22Rv1 (cell line): Measurements from ENCODE around the gene OR10J4.

Experiments
- H3K27ac ChIP-seq: fragments of 450-650 bp; 2 replicates; pipeline ENCODE4 v1.5.1; 2017
- CTCF ChIP-seq: fragments of 450-650 bp; IDR thresholded peaks from 2 replicates; pipeline ENCODE4 v1.5.1; 2017; ENCODE audit warnings: mild to moderate bottlenecking
- ZFX ChIP-seq: fragments of 450-650 bp; IDR thresholded peaks from 2 replicates; pipeline ENCODE4 v1.6.1; 2017; ENCODE audit warnings: antibody characterized with exemption, borderline replicate concordance

OR10J4 gene

DNA sequence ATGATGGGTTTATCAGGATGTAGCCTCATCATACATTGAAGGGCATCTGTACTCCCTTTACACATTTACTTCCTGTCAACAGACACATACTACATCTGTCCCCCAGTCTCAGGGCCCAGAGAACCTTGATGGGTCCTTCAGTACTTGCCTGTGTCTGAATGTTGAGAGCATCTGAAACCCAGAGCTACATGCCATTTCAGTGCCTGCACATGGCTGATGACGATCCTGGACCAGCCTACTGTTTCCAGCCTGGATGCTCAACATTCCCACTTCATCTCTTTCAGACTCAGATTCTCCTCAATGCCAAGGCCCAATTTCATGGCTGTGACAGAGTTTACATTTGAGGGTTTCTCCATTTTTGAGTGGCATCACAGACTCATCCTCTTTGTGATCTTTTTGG lies at the start of gene OR10J4:
OR10J4 (plus strand) TSS at position 301 of the 400 bp plus-strand sequence.
- TF ChIP-seq CTCF: no peak
- TF ChIP-seq ZFX: no peak
- H3K27ac ChIP-seq: no peak within 1 kb of the TSS

DNA sequence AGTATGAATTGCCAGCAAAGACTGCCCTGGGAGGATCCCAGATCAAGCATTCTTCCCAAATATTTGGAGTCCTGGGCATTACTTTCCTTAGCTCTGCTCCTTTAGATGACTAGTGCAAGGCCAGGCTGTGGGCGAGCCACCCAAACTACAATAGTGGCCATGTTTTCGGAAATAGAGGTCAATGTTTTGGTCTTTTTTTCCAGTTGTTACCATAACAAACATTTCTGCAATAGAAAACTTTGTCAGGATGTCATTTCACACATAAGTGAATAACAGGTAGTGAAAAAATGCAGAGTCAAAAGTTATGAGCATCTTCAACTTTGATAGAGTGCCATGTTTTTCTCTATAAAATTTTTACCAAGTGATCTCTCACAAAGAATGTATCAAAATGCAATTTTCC lies 25.2 kb upstream of the OR10J4 start:
- TF ChIP-seq ZFX: no peak
- TF ChIP-seq CTCF: no peak
- no peak overlapping the region for H3K27ac ChIP-seq

GRCh38 chr1:159408862-159409400 lies 23.1 kb upstream of the OR10J4 start:
- no peak overlapping the region for H3K27ac ChIP-seq
- TF ChIP-seq ZFX (no peak), CTCF (no peak)

- peak; percentile 71 for TF ChIP-seq CTCF
- no peak for TF ChIP-seq ZFX
Observed at GRCh38 chr1:159421821-159422220, 10.2 kb upstream of the OR10J4 start.

GRCh38 chr1:159428536-159428935 lies 3.5 kb upstream of the OR10J4 start:
- no peak overlapping the region for H3K27ac ChIP-seq
- TF ChIP-seq ZFX (no peak), CTCF (no peak)

More at GRCh38 chr1:159421821-159422220, 10.2 kb upstream of the OR10J4 start:
- H3K27ac ChIP-seq: no peak overlapping the region

GRCh38 chr1:159429074-159429861 lies 2.7 kb upstream of the OR10J4 start:
- TF ChIP-seq ZFX (no peak), CTCF (no peak)

GRCh38 chr1:159430985-159431384 lies 1.0 kb upstream of the OR10J4 start:
- no peak for TF ChIP-seq CTCF
- no peak for TF ChIP-seq ZFX

More at GRCh38 chr1:159429074-159429861, 2.7 kb upstream of the OR10J4 start:
- H3K27ac ChIP-seq: no peak overlapping the region

More at GRCh38 chr1:159430985-159431384, 1.0 kb upstream of the OR10J4 start:
- H3K27ac ChIP-seq: no peak overlapping the region
